GM23248 (cell line): ENCODE measurements around the gene C3orf52. TPM values are rescaled to one million over a fixed set of nuclear protein-coding genes. Genes with fewer than 3 reads are reported as not detected.
A peak's percentile ranks its signal among the peaks of the same experiment; 100 is the strongest.

Experiments used
- DNase-seq: peaks from one replicate; pipeline ENCODE4 v3.0.0-alpha.2; 2015
- H2AFZ ChIP-seq: fragments of 200-600 bp; sonication (generic); 2 replicates; pipeline ENCODE4 v1.6.1; 2016; ENCODE audit warnings: antibody characterized with exemption
- H3F3A ChIP-seq: fragments of 200-600 bp; sonication (generic); 2 replicates; pipeline ENCODE4 v1.6.1; 2016; ENCODE audit warnings: mild to moderate bottlenecking, antibody characterized with exemption, mixed run types; ENCODE audit not compliant: insufficient read depth
- H3K27ac ChIP-seq: fragments of 200-600 bp; sonication (generic); 2 replicates; pipeline ENCODE4 v1.5.1; 2016; ENCODE audit warnings: mild to moderate bottlenecking
- H3K27me3 ChIP-seq: fragments of 200-600 bp; sonication (generic); replicated peaks from 2 replicates; pipeline ENCODE4 v1.6.1; 2016; ENCODE audit warnings: mild to moderate bottlenecking; ENCODE audit not compliant: insufficient read depth
- H3K36me3 ChIP-seq: fragments of 200-600 bp; sonication (generic); 2 replicates; pipeline ENCODE4 v1.6.1; 2016; ENCODE audit warnings: low read depth, mild to moderate bottlenecking
- H3K4me1 ChIP-seq: fragments of 200-600 bp; sonication (generic); 2 replicates; pipeline ENCODE4 v1.6.1; 2016; ENCODE audit warnings: mild to moderate bottlenecking; ENCODE audit not compliant: insufficient read depth
- H3K4me2 ChIP-seq: fragments of 200-600 bp; sonication (generic); one replicate; pipeline ENCODE4 v1.6.1; 2016; ENCODE audit warnings: mild to moderate bottlenecking; ENCODE audit not compliant: unreplicated experiment
- H3K4me3 ChIP-seq: fragments of 200-600 bp; sonication (generic); 2 replicates; pipeline ENCODE4 v1.5.1; 2016; ENCODE audit warnings: mild to moderate bottlenecking
- H3K79me2 ChIP-seq: fragments of 200-600 bp; sonication (generic); 2 replicates; pipeline ENCODE4 v1.6.1; 2016; ENCODE audit warnings: mild to moderate bottlenecking; ENCODE audit not compliant: insufficient read depth
- H3K9ac ChIP-seq: fragments of 200-600 bp; sonication (generic); 2 replicates; pipeline ENCODE4 v1.6.1; 2016; ENCODE audit warnings: mild to moderate bottlenecking
- H3K9me2 ChIP-seq: fragments of 200-600 bp; sonication (generic); 2 replicates; pipeline ENCODE4 v1.6.1; 2016; ENCODE audit warnings: mixed run types, mild to moderate bottlenecking, moderate library complexity; ENCODE audit not compliant: insufficient read depth
- H3K9me3 ChIP-seq: fragments of 200-600 bp; sonication (generic); one replicate; pipeline ENCODE4 v1.6.1; 2017; ENCODE audit warnings: low read depth
- H4K20me1 ChIP-seq: fragments of 200-600 bp; sonication (generic); 2 replicates; pipeline ENCODE4 v1.6.0; 2016; ENCODE audit not compliant: insufficient read depth
- EZH2 ChIP-seq: fragments of 200-600 bp; sonication (generic); IDR thresholded peaks from 2 replicates; pipeline ENCODE4 v1.6.1; 2018; ENCODE audit warnings: antibody characterized with exemption, mild to moderate bottlenecking; ENCODE audit not compliant: insufficient read depth, poor library complexity, severe bottlenecking
- EZH2phosphoT487 ChIP-seq: fragments of 200-600 bp; sonication (generic); IDR thresholded peaks from 2 replicates; pipeline ENCODE4 v1.6.1; 2018; ENCODE audit warnings: antibody characterized with exemption, moderate library complexity, mild to moderate bottlenecking, low read depth; ENCODE audit not compliant: insufficient read depth
- WGBS, 2 experiments: methylation state at CpG; one replicate each; pipeline ENCODE4 v1.1.6; 2015 to 2017; ENCODE audit warnings: low lambda C conversion rate in 2 of 2, low coverage in 1 of 2; ENCODE audit errors: missing lambda C conversion rate in 2 of 2; 5-methylcytosine and 5-hydroxymethylcytosine counted together
- in situ Hi-C: fragments of 300-500 bp; cut with MboI; formaldehyde crosslinking; loops from 2 replicates; pipeline ENCODE4 v1.15.0; 2020
- polyA plus RNA-seq: library from polyadenylated mRNA; unstranded; fragments of >200 nt; fragmentation: Nextera tagmentation; extraction: Ambion mirVana; gene quantifications from 2 replicates; pipeline ENCODE4 v1.2.1, GENCODE V29; 2016
- total RNA-seq: library from RNA; depleted of rRNA; stranded (reverse); fragments of >200 nt; shearing (Covaris generic); gene quantifications from 2 replicates; pipeline ENCODE4 v1.2.3, GENCODE V29; 2014

Gene C3orf52
- total and polyA plus RNA-seq, 2 experiments from 2014 or later, result 1.6 to 3.5 TPM

- H3K9me3 ChIP-seq, result no peaks in the 10 kb centered on the region
- H2AFZ ChIP-seq, result no peak overlapping the region
- in situ Hi-C loops, result no loop called here
- peak; percentile 10 for DNase-seq
- no peak overlapping the region for H3K4me3 ChIP-seq
- no peaks in the 10 kb centered on the region for H3K27me3 ChIP-seq
- no peaks in the 10 kb centered on the region for H3K4me1 ChIP-seq
- no peak for TF ChIP-seq EZH2phosphoT487
- no peak for TF ChIP-seq EZH2
- no peak overlapping the region for H3K9ac ChIP-seq
- no peaks in the 10 kb centered on the region for H4K20me1 ChIP-seq
- H3K27ac ChIP-seq, result no peak overlapping the region
- H3F3A ChIP-seq, result no peaks in the 10 kb centered on the region
- WGBS, 2 experiments, result 87 to 89% methylated on average over 6 of the region's 6 CpGs
- H3K9me2 ChIP-seq, result no peaks in the 10 kb centered on the region
- no peaks in the 10 kb centered on the region for H3K79me2 ChIP-seq
- no peaks in the 10 kb centered on the region for H3K36me3 ChIP-seq
- no peak overlapping the region for H3K4me2 ChIP-seq
Observed at GRCh38 chr3:112115161-112115739, 29.1 kb downstream of the C3orf52 start.

- Histone ChIP-seq H3F3A (no peaks in the 10 kb centered on the region), H3K9ac (no peak overlapping the region), H3K9me3 (no peaks in the 10 kb centered on the region), H3K4me2 (no peak overlapping the region), H3K27me3 (no peaks in the 10 kb centered on the region), H2AFZ (no peak overlapping the region), H4K20me1 (no peaks in the 10 kb centered on the region), H3K4me3 (no peak overlapping the region), H3K27ac (no peak overlapping the region), H3K36me3 (no peaks in the 10 kb centered on the region), H3K79me2 (no peaks in the 10 kb centered on the region), H3K9me2 (no peaks in the 10 kb centered on the region), H3K4me1 (no peaks in the 10 kb centered on the region)
- in situ Hi-C loops, result no loop called here
- DNase-seq, result no peak
- WGBS, 2 experiments, result 94 to 96% methylated on average over 6 of the region's 6 CpGs
- TF ChIP-seq EZH2, result no peak
- no peak for TF ChIP-seq EZH2phosphoT487
Observed at GRCh38 chr3:112115806-112116383, 29.7 kb downstream of the C3orf52 start.

GRCh38 chr3:112116748-112117186, 30.6 kb downstream of the C3orf52 start:
- Histone ChIP-seq H3K4me2 (no peak overlapping the region), H4K20me1 (no peaks in the 10 kb centered on the region), H3K36me3 (no peaks in the 10 kb centered on the region), H3K4me3 (no peak overlapping the region), H3K4me1 (no peaks in the 10 kb centered on the region), H2AFZ (no peak overlapping the region), H3K79me2 (no peaks in the 10 kb centered on the region), H3K27me3 (no peaks in the 10 kb centered on the region), H3K9ac (no peak overlapping the region), H3K9me3 (no peaks in the 10 kb centered on the region), H3K9me2 (no peaks in the 10 kb centered on the region), H3F3A (no peaks in the 10 kb centered on the region), H3K27ac (no peak overlapping the region)
- in situ Hi-C loops, result no loop called here
- WGBS, 2 experiments, result 88 to 89% methylated on average over 13 of the region's 13 CpGs
- DNase-seq, result no peak
- TF ChIP-seq EZH2 (no peak), EZH2phosphoT487 (no peak)

GRCh38 chr3:112117415-112117814, 31.2 kb downstream of the C3orf52 start:
- Histone ChIP-seq H3K9me3 (no peaks in the 10 kb centered on the region), H4K20me1 (no peaks in the 10 kb centered on the region), H3K9ac (no peak overlapping the region), H3K79me2 (no peaks in the 10 kb centered on the region), H3K4me1 (no peaks in the 10 kb centered on the region), H3F3A (no peaks in the 10 kb centered on the region), H3K4me3 (no peak overlapping the region), H3K36me3 (no peaks in the 10 kb centered on the region), H3K27ac (no peak overlapping the region), H3K4me2 (no peak overlapping the region), H2AFZ (no peak overlapping the region), H3K9me2 (no peaks in the 10 kb centered on the region), H3K27me3 (no peaks in the 10 kb centered on the region)
- 94 to 98% methylated on average over 1 of the region's 1 CpG for WGBS, 2 experiments
- in situ Hi-C loops, result no loop called here
- no peak for DNase-seq
- no peak for TF ChIP-seq EZH2
- no peak for TF ChIP-seq EZH2phosphoT487
